HG02588 (cell line): Measurements from ENCODE around the gene CUX1.
"Not testable (repeated sequence)": the region's sequence is repeated elsewhere in the genome, so short reads cannot be mapped to it uniquely, and the experiment has no call there.

Experiments
- ATAC-seq: cut with Tn5 transposase; IDR thresholded peaks from one replicate; pipeline ENCODE4 v1.9.1; 2021; ENCODE audit warnings: mild to moderate bottlenecking, moderate library complexity; ENCODE audit not compliant: unreplicated experiment

Gene CUX1

GRCh38 chr7:102036958-102037357 is 219.5 kb downstream of the CUX1 start:
- ATAC-seq = no peak

GRCh38 chr7:102039706-102040105 is 222.3 kb downstream of the CUX1 start:
- ATAC-seq = no peak

GRCh38 chr7:102040569-102040968 is 223.1 kb downstream of the CUX1 start:
- no peak for ATAC-seq

DNA sequence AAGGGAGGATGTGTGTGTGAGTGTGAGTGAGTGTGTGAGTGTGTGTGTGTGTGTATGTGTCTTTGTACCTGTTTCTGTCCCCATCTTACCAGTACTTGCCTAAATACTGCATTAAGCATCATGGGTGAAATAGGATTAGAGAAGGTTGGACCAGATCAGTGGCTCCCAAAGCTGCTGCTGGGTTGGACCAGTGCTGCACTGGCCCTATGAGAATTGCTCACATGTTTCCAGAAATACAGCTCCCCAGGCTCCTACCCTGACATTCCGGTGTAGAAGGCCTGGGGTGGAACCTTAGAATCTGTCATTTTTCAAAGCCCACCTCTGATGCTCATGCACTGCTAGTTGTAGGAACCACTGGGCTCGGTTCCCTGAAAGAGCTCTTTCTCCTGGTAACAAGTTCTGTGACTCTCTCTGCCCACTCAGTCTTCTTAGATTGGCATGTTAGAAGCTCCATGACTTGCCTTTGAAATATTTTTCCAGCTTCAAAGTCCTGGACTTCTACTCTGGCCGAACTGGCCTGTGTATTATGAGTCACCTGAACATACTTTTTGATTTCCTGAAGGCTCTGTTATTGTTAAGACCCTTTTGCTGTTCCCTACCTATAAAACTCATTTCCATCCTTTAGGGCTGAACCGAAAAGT is 224.7 kb downstream of the CUX1 start:
- no peak for ATAC-seq

GRCh38 chr7:102042796-102043195 is 225.4 kb downstream of the CUX1 start:
- not testable (repeated sequence) for ATAC-seq

DNA sequence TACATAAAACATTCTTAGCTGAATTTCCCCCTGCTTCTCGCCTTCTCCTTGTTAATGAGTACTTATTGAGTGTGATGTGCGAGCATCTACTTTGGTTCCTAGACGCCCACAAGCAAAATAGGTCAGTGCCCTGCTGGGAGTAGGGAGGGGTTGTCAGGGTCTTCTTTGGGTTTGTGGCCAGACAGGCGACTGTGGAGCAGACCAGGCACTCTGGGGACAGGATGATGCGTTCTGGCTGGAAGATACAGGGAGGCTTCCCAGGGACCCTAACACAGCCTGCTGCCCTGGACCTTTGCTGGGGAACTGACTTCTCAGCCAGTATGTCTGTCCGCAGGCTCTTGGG is 227.2 kb downstream of the CUX1 start:
- ATAC-seq = no peak

DNA sequence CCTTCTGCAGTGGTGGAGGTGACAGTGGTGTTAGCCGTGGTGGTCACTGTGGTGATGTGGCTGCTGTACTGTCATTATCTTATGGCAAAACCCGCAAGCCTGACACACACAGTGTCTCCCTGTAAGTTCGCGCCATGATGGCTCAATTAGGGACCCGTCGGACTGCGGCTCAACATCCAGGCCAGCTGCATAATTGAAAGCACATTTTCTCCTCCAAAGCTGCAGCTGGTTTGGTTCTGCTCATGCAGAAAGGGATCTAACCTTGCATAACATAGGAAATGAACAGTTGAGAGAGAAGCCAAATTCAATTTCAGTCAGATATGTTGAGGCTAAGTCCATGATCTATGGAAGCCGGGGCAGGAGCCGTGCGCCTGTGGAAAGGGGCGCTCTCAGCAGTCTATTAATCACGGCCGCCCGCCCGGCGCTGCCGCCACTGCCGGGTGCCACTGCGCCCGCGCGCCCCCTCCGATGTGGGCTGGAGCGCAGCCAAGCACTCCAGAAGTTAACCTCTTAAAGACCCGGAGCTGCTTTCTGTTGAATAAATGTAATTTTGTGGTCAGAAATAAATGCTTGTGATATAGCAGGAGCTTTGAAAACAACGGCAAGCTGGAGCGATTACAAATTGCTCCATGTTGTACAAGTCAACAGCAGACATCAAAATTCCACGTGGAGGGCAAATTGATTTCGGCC is 227.7 kb downstream of the CUX1 start:
- ATAC-seq = no peak

- ATAC-seq = no peak
Observed at GRCh38 chr7:102045681-102046372, 228.4 kb downstream of the CUX1 start.

GRCh38 chr7:102046373-102047117 is 229.1 kb downstream of the CUX1 start:
- ATAC-seq = no peak

- no peak for ATAC-seq
Observed at GRCh38 chr7:102047167-102047566, 229.7 kb downstream of the CUX1 start.

DNA sequence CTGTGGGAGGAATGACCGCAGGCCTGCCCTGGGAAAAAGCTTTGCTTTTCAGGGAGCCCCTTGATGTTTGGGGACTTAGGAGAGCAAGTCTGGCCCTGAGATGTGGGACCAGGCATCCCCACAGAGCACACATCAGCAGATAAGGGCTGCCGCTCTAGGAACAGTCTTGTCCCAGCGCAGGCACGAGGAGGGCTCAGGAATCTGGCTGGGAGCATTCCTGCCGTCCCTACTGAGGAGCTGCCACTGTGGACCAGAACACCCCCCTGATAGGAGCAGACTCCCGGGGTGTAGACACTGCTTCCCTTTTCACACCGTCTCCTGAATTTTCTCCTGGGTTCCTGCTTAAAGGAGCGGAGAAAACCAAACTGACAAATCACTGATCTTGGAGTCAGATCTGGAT is 232.3 kb downstream of the CUX1 start:
- no peak for ATAC-seq

GRCh38 chr7:102050864-102051460 is 233.5 kb downstream of the CUX1 start:
- ATAC-seq = no peak

DNA sequence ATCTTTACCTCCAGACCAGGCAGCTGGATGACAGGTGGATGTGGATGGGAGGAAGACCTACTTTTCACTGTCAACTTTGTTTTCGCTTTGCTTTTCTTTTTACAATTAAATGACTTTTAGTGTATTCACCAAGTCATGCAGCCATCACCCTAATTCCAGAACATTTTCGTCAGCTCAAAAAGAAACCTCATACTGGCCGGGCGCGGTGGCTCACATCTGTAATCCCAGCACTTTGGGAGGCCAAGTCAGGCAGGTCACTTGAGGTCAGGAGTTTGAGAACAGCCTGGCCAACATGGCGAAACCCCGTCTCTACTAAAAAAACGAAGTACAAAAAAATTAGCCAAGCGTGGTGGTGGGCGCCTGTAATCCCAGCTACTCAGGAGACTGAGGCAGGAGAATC is 234.3 kb downstream of the CUX1 start:
- ATAC-seq = not testable (repeated sequence)

DNA sequence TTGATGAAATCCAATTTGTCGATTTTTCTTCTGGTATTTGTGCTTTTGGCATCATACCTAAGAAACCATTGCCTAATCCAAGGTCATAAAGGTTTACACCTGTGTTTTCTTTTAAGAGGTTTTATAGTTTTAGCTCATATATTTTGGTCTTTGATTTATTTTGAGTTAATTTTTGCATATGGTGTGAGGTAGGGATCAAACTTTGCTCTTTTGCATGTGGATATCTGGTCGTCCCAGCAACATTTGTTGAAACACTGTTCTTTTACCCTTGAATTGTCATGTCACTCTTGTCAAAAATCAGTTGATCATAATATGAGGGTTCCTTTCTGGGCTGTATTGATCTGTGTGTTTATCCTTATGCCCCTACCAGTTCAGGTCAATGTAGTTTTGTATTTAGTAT is 236.7 kb downstream of the CUX1 start:
- no peak for ATAC-seq

DNA sequence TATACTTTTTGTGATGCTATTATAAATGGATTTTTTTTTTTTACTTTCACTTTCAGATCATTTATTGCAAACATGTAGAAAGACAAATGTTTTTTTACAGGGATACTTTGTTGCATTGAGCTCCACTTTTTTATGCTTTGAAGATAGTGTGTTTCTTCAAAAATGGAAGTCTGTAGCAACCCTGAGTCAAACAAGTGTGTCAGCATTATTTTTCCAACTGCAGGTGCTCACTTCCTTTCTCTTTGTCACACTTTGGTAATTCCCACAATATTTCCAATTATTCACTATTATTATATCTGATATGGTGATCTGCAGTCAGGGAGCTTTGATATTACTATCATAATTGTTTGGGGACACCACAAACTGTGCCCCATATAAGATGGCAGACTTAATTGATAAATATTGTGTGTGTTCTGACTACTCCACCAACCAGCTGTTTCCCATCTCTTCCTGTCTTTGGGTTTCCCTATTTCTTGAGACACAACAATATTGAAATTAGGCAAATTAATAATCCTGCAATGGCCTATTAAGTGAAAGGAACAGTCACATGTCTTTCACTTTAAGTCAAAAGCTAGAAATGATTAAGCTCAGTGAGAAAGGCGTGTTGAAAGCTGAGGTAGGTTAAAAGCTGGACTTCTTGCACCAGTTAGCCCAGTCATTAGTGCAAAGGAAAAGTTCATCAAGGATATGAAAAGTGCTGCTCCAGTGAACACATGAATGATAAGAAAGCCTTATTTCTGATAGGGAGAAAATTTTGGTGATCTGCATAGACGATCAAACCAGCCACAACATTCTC is 238.0 kb downstream of the CUX1 start:
- ATAC-seq = no peak

DNA sequence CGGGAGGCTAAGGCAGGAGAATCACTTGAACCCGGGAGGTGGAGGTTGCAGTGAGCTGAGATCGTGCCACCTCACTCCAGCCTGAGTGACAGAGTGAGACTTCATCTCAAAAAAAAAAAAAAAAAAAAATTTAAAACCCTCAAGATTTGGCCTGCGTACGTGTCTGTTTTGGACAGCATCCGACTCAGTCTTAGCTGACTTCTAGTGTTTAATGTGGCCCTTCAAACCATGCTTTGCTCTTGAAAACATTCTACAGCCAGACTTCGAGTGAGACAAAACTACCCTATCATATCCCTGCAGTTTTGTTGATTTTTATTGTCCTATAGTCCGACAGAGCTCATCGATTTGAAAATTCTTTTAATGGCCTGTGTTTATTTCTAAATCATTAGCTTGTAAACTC is 242.1 kb downstream of the CUX1 start:
- ATAC-seq = no peak

DNA sequence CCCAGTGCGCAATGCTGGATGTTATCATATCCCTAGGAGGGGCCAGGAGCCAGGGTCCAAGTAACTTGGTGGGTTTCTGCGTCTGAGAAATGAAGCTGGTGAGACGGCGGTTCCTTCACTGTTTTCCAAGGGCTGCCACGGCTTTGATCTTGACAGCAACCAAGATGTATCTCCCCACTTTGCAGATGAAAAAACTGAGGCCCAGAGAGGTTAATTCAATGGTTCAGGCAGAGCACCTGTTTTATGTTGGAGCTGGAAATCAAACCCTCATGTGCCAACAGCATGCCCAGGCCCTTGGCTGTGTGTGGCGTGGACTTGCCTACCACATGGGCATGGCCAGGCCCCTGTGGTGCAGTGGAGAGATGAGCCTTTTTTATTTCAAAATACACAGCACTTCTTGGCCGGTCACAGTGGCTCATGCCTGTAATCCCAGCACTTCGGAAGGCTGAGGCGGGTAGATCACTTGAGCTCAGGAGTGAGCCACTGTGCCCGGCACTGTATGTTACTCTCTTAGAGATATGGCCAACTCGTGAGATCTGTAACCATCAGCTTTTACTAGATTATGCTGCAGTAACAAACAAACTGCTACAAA is 244.0 kb downstream of the CUX1 start:
- ATAC-seq = no peak

DNA sequence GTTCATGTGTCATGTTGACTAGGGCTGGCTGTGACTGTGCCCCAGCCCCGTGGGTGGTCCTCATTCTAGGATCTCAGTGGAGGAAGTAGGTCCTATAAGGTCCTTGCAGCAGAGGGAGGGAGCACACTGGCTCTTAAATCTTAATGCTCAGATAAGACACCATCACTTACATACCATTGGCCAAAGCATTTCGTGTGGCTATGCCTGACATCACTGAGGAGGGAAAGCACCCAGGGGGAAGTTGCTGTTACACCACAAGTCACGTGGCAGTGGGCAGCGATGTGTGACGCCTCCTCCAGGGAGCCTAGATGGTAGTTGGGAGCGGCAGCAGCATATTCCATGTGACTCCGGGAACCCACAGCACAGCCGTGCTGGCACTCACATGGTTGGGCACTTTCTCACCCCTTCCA is 244.6 kb downstream of the CUX1 start:
- ATAC-seq = peak; percentile 66

- no peak for ATAC-seq
Observed at GRCh38 chr7:102063690-102064180, 246.3 kb downstream of the CUX1 start.
